ENCODE data around the gene SORL1. TPM values are rescaled to one million over a fixed set of nuclear protein-coding genes. Genes with fewer than 3 reads are reported as not detected.

The SORL1 gene
- total and polyA plus RNA-seq, 2 of the 13 experiments (the other 11 are each of a cell fraction or from before 2014, with no cell fraction given) = 21.3 to 148 TPM

DNA sequence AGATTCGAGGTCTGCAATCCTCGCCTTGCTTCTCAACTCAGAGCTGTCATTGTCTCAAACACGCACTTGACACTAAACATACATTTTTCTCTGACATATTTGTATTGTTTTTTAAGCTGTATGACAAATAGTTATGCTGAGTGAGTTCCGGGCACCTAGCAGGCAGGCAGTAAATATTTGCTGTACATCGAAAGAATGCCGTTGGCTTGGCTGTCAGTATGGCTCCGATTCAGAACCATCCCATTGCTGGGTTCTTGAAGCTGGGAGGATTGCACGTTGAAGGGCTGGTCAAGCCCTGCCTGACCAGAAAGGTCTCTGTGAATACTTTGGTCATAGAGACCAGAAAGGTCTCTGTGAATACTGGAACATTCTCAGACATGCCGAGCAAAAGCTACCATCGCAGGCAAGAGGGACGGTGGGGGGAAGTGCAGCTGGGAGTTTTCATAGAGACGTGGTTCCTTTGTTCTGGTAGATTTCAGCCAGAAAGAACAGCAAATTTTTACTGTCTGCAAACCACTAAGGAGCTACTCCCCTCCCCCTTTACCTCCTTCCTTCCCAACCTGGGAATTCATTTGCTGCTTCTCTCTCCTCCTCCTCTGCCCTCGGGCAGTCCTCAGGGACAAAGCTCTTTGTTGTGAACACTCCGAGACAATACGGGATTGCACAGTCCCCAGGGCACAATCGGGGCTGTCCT lies 202.9 kb downstream of the SORL1 start:
- H3K79me2 ChIP-seq (ENCODE audit: insufficient read depth, low read length) = no peaks in the 10 kb centered on the region
- no TSS peak for BruUV-seq (replicated peaks)
- in situ Hi-C loops (cut with HindIII; ENCODE audit: extremely low pct_ligation_motif_present, low pct_unique_long_range_greater_than_20kb) (loop anchor here (5.0 to 10.0 kb wide), 4 partner anchors 370 to 852 kb away; partner anchors contain the start of gene BLID), intact Hi-C loops (cut with micrococcal nuclease; ENCODE audit: unreplicated experiment) (loop anchor here (1.0 kb wide), 1 partner anchor 713 kb away; no protein-coding TSS in a partner anchor)
- no peaks in the 10 kb centered on the region for H3K9me3 ChIP-seq (ENCODE audit: low read length)
- POLR2A ChIA-PET = interaction anchor here (1.0 to 1.7 kb wide), 2 partner anchors 277 to 851 kb away, joined by 3 to 4 read pairs; no protein-coding TSS in a partner anchor
- H3K4me2 ChIP-seq (ENCODE audit: low read depth, low read length) = peak overlapping the region; percentile 98
- ATAC-seq (peak; percentile 44), DNase-seq (ENCODE audit: low spot score) (peak; percentile 51), FAIRE-seq (no peak)
- peak overlapping the region; percentile 42 to 65 (median 56) for H3K4me3 ChIP-seq (replicated peaks in 1 of 3; ENCODE audit: insufficient read depth in 1 of 3, low read depth in 2 of 3, low read length in 3 of 3)
- no peaks in the 10 kb centered on the region for H4K20me1 ChIP-seq (ENCODE audit: insufficient read depth, low read length)
- H2AFZ ChIP-seq (ENCODE audit: low read length) = peak overlapping the region; percentile 8
- H3K27me3 ChIP-seq (ENCODE audit: control insufficient read depth in 1 of 2, insufficient read depth in 2 of 2, low read length in 2 of 2) = peaks cover 0 to 12% of the 10 kb centered on the region in 2 experiments; a peak in 3 of 5 replicates
- 3% methylated on average over 14 of the region's 16 CpGs for WGBS (ENCODE audit: low lambda C conversion rate)
- H3K4me1 ChIP-seq (ENCODE audit: insufficient read depth, low read length) = peaks cover 44% of the 10 kb centered on the region
- H3K27ac ChIP-seq (ENCODE audit: extremely low read length, insufficient read depth, low read length) = peak overlapping the region; percentile 37
- no peaks in the 10 kb centered on the region for H3K36me3 ChIP-seq (replicated peaks in 1 of 2; ENCODE audit: control insufficient read depth in 1 of 2, insufficient read depth in 2 of 2, low read length in 2 of 2)
- CTCF ChIA-PET (ENCODE audit: low intra/inter-chr PET ratio, low total read pairs) = interaction anchor here (1.3 to 2.3 kb wide), 5 partner anchors 445 to 851 kb away, joined by 3 to 45 read pairs (median 9); no protein-coding TSS in a partner anchor
- H3K9ac ChIP-seq (ENCODE audit: insufficient read depth, low read depth, low read length) = peak overlapping the region; percentile 67
- TF ChIP-seq MEIS2 (CRISPR knock-in tag; IDR thresholded peaks at IDR 0.05) (peak; percentile 56; the same call in 1 of the 2 replicates), ERF (CRISPR knock-in tag; IDR thresholded peaks at IDR 0.05) (0 out of 2 replicates have a peak, but pooled peaks have one; percentile 37), MED1 (CRISPR knock-in tag; IDR thresholded peaks at IDR 0.05) (0 out of 2 replicates have a peak, but pooled peaks have one; percentile 32), SOX5 (CRISPR knock-in tag; IDR thresholded peaks at IDR 0.05; ENCODE audit: borderline replicate concordance) (peak; percentile 94), ASH2L (IDR thresholded peaks at IDR 0.05; ENCODE audit: insufficient read length, low read depth, low read length) (peak; percentile 8), GABPA (IDR thresholded peaks at IDR 0.05; ENCODE audit: low read depth, low read length) (no peak), GABPA (CRISPR knock-in tag; IDR thresholded peaks at IDR 0.05; ENCODE audit: low read depth) (no peak), FOXP1 (IDR thresholded peaks at IDR 0.05) (no peak), FOXP1 (CRISPR knock-in tag; IDR thresholded peaks at IDR 0.05) (peak; percentile 55), TBX2 (CRISPR knock-in tag; IDR thresholded peaks at IDR 0.05; ENCODE audit: borderline replicate concordance) (peak; percentile 64; the same call in 1 of the 2 replicates), SMAD3 (CRISPR knock-in tag; IDR thresholded peaks at IDR 0.05) (no peak), ZNF891 (CRISPR knock-in tag; IDR thresholded peaks at IDR 0.05) (0 out of 2 replicates have a peak, but pooled peaks have one; percentile 17), EP300 (IDR thresholded peaks at IDR 0.05; ENCODE audit: low read depth in 2 of 2, low read length in 2 of 2) (peak in 1 of 2 experiments; percentile 53; a peak in 1 of 4 replicates), EP300 (CRISPR knock-in tag; IDR thresholded peaks at IDR 0.05; ENCODE audit: borderline replicate concordance) (peak; percentile 24; the same call in 1 of the 2 replicates), HDAC2 (CRISPR knock-in tag; IDR thresholded peaks at IDR 0.05) (0 out of 2 replicates have a peak, but pooled peaks have one; percentile 28), TEAD3 (CRISPR knock-in tag; optimal IDR thresholded peaks at IDR 0.05; ENCODE audit: borderline replicate concordance) (peak; percentile 55), ELF1 (CRISPR knock-in tag; IDR thresholded peaks at IDR 0.05) (no peak), CCDC6 (CRISPR knock-in tag; IDR thresholded peaks at IDR 0.05) (no peak), ZNF772 (CRISPR knock-in tag; IDR thresholded peaks at IDR 0.05) (0 out of 2 replicates have a peak, but pooled peaks have one; percentile 25), BCLAF1 (IDR thresholded peaks at IDR 0.05) (no peak), TBL1XR1 (IDR thresholded peaks at IDR 0.05; ENCODE audit: borderline replicate concordance, low read length, partially characterized antibody) (no peak), HHEX (CRISPR knock-in tag; IDR thresholded peaks at IDR 0.05) (peak; percentile 40; the same call in 1 of the 2 replicates), RARA (CRISPR knock-in tag; IDR thresholded peaks at IDR 0.05) (peak; percentile 63), ZNF790 (CRISPR knock-in tag; IDR thresholded peaks at IDR 0.05; ENCODE audit: borderline replicate concordance) (0 out of 2 replicates have a peak, but pooled peaks have one; percentile 37), RXRB (CRISPR knock-in tag; IDR thresholded peaks at IDR 0.05; ENCODE audit: borderline replicate concordance) (peak; percentile 37; the same call in 1 of the 2 replicates)

Measured in HepG2 (cell line).